Jurkat, Clone E6-1 (cell line): ENCODE data around the gene MIER1. TPM values are rescaled to one million over a fixed set of nuclear protein-coding genes. Genes with fewer than 3 reads are reported as not detected.
"Not testable (repeated sequence)": the region's sequence is repeated elsewhere in the genome, so short reads cannot be mapped to it uniquely, and the experiment has no call there.

Experiments
- DNase-seq: peaks from one replicate; pipeline ENCODE4 v3.0.0-alpha.2; 2011; ENCODE audit warnings: low read depth, low spot score
- H3K4me3 ChIP-seq: 2 replicates; pipeline ENCODE4 v1.5.1; 2011; ENCODE audit warnings: mild to moderate bottlenecking, low read length, control low read depth, moderate library complexity
- polyA plus RNA-seq: library from polyadenylated mRNA; unstranded; fragments of >200 nt; gene quantifications from one replicate; pipeline ENCODE4 v1.2.1, GENCODE V29; 2012; ENCODE audit warnings: missing spikeins; ENCODE audit not compliant: insufficient read length, insufficient read depth

Gene MIER1
- 14.0 TPM for polyA plus RNA-seq

- H3K4me3 ChIP-seq = peak within 1 kb of the TSS; percentile 77
- DNase-seq = peak; percentile 91
Measured at GRCh38 chr1:66924756-66925557, at the start of gene MIER1, which contains the start of gene DNAI4. Gene MIER1 (plus strand): TSS chr1:66924990. CDS start chr1:66925029, 39 bp downstream. Gene DNAI4 (minus strand): TSS chr1:66924856. CDS start chr1:66924831, 25 bp downstream.

GRCh38 chr1:66876664-66877063, 48.1 kb upstream of the MIER1 start:
- no peak overlapping the region for H3K4me3 ChIP-seq
- DNase-seq = no peak

GRCh38 chr1:66889030-66889429, 35.8 kb upstream of the MIER1 start:
- H3K4me3 ChIP-seq = no peak overlapping the region
- DNase-seq = no peak

- no peak for DNase-seq
- no peak overlapping the region for H3K4me3 ChIP-seq
Measured at GRCh38 chr1:66890621-66891020, 34.2 kb upstream of the MIER1 start.

- no peak overlapping the region for H3K4me3 ChIP-seq
- DNase-seq = no peak
Measured at GRCh38 chr1:66893712-66894111, 31.1 kb upstream of the MIER1 start.

GRCh38 chr1:66915203-66915602, 9.6 kb upstream of the MIER1 start:
- not testable (repeated sequence) for DNase-seq, H3K4me3 ChIP-seq

GRCh38 chr1:66916320-66916719, 8.5 kb upstream of the MIER1 start:
- no peak for DNase-seq

GRCh38 chr1:66917476-66917875, 7.3 kb upstream of the MIER1 start:
- DNase-seq = no peak
- H3K4me3 ChIP-seq = no peak overlapping the region

More at GRCh38 chr1:66916320-66916719, 8.5 kb upstream of the MIER1 start:
- no peak overlapping the region for H3K4me3 ChIP-seq

GRCh38 chr1:66919063-66919462, 5.7 kb upstream of the MIER1 start:
- DNase-seq = no peak
- H3K4me3 ChIP-seq = no peak overlapping the region

GRCh38 chr1:66919828-66920227, 5.0 kb upstream of the MIER1 start:
- H3K4me3 ChIP-seq = no peak overlapping the region
- DNase-seq = no peak

GRCh38 chr1:66920543-66920942, 4.2 kb upstream of the MIER1 start:
- DNase-seq = no peak
- no peak overlapping the region for H3K4me3 ChIP-seq

- no peak for DNase-seq
- peak overlapping the region; percentile 77 for H3K4me3 ChIP-seq
Measured at GRCh38 chr1:66925558-66925910, 744 bp downstream of the MIER1 start.

- DNase-seq = no peak
Measured at GRCh38 chr1:66925944-66926343, 1.2 kb downstream of the MIER1 start.

GRCh38 chr1:66927528-66927927, 2.7 kb downstream of the MIER1 start:
- no peak for DNase-seq
- H3K4me3 ChIP-seq = no peak overlapping the region

More at GRCh38 chr1:66925944-66926343, 1.2 kb downstream of the MIER1 start:
- H3K4me3 ChIP-seq = peak overlapping the region; percentile 77

GRCh38 chr1:66929146-66929688, 4.4 kb downstream of the MIER1 start:
- no peak for DNase-seq
- no peak overlapping the region; the same call in 1 of the 2 replicates for H3K4me3 ChIP-seq

GRCh38 chr1:66929691-66929998, 4.9 kb downstream of the MIER1 start:
- DNase-seq = no peak
- H3K4me3 ChIP-seq = peak overlapping the region; percentile 57

GRCh38 chr1:66929999-66930822, 5.4 kb downstream of the MIER1 start:
- peak; percentile 85 for DNase-seq
- peak overlapping the region; percentile 80 for H3K4me3 ChIP-seq

GRCh38 chr1:66930823-66931174, 6.0 kb downstream of the MIER1 start:
- peak overlapping the region; percentile 80 for H3K4me3 ChIP-seq
- DNase-seq = no peak

GRCh38 chr1:66931590-66931989, 6.8 kb downstream of the MIER1 start:
- DNase-seq = peak; percentile 16
- H3K4me3 ChIP-seq = peak overlapping the region; percentile 80

- no peak overlapping the region for H3K4me3 ChIP-seq
- DNase-seq = no peak
Measured at GRCh38 chr1:66932291-66932690, 7.5 kb downstream of the MIER1 start.
